HEK293T (cell line): ENCODE results near the gene USP49.
"Not testable (repeated sequence)": the region's sequence is repeated elsewhere in the genome, so short reads cannot be mapped to it uniquely, and the experiment has no call there.

Experiments used
- CTCF ChIA-PET: fragments of 350-600 bp; formaldehyde crosslinking; extraction: SDS; loops from one replicate; lab custom pipeline; 2021; ENCODE audit warnings: antibody characterized with exemption, inconsistent platforms; lab: Yijun Ruan, JAX
- POLR2A ChIA-PET: fragments of 350-600 bp; formaldehyde crosslinking; extraction: SDS; loops from one replicate; lab custom pipeline; 2020; ENCODE audit warnings: antibody characterized with exemption, inconsistent platforms; lab: Yijun Ruan, JAX
- DNase-seq: peaks from one replicate; pipeline ENCODE4 v3.0.0; 2012; ENCODE audit warnings: mixed read lengths; ENCODE audit errors: extremely low spot score
- ARNT ChIP-seq: fragments of 450-650 bp; IDR thresholded peaks from 2 replicates; pipeline ENCODE4 v1.6.1; 2017; ENCODE audit warnings: mild to moderate bottlenecking
- BHLHE40 ChIP-seq: fragments of 450-650 bp; IDR thresholded peaks from 2 replicates; pipeline ENCODE4 v1.6.1; 2016; ENCODE audit warnings: mild to moderate bottlenecking, moderate library complexity, borderline replicate concordance
- CTBP1 ChIP-seq: fragments of 450-650 bp; IDR thresholded peaks from 2 replicates; pipeline ENCODE4 v1.6.1; 2016; ENCODE audit warnings: borderline replicate concordance
- ELF4 ChIP-seq: fragments of 450-650 bp; IDR thresholded peaks from 2 replicates; pipeline ENCODE4 v1.6.1; 2017; ENCODE audit warnings: antibody characterized with exemption
- FOXA1 ChIP-seq: fragments of 450-650 bp; IDR thresholded peaks from 2 replicates; pipeline ENCODE4 v1.6.1; 2016; ENCODE audit warnings: mild to moderate bottlenecking
- FOXK2 ChIP-seq: fragments of 450-650 bp; IDR thresholded peaks from 2 replicates; pipeline ENCODE4 v1.6.1; 2016; ENCODE audit warnings: mild to moderate bottlenecking
- FOXM1 ChIP-seq: fragments of 450-650 bp; IDR thresholded peaks from 2 replicates; pipeline ENCODE4 v1.6.1; 2017; ENCODE audit warnings: mild to moderate bottlenecking, borderline replicate concordance
- HDGF ChIP-seq: fragments of 450-650 bp; IDR thresholded peaks from 2 replicates; pipeline ENCODE4 v1.6.1; 2017; ENCODE audit warnings: antibody characterized with exemption, borderline replicate concordance
- L3MBTL2 ChIP-seq: fragments of 450-650 bp; conservative IDR thresholded peaks from 2 replicates; pipeline ENCODE4 v1.6.1; 2016; ENCODE audit warnings: mild to moderate bottlenecking
- LEF1 ChIP-seq: fragments of 450-650 bp; IDR thresholded peaks from 2 replicates; pipeline ENCODE4 v1.6.1; 2017; ENCODE audit warnings: mild to moderate bottlenecking, borderline replicate concordance
- NFRKB ChIP-seq: fragments of 450-650 bp; IDR thresholded peaks from 2 replicates; pipeline ENCODE4 v1.6.1; 2016; ENCODE audit warnings: mild to moderate bottlenecking, moderate library complexity
- PKNOX1 ChIP-seq: fragments of 450-650 bp; IDR thresholded peaks from 2 replicates; pipeline ENCODE4 v1.6.1; 2016
- SP1 ChIP-seq: fragments of 450-650 bp; IDR thresholded peaks from 2 replicates; pipeline ENCODE4 v1.6.1; 2017
- SUZ12 ChIP-seq: fragments of 450-650 bp; IDR thresholded peaks from 2 replicates; pipeline ENCODE4 v1.6.1; 2016; ENCODE audit warnings: mild to moderate bottlenecking
- TARDBP ChIP-seq: fragments of 450-650 bp; IDR thresholded peaks from 2 replicates; pipeline ENCODE4 v1.6.1; 2016
- ZNF384 ChIP-seq: fragments of 450-650 bp; IDR thresholded peaks from 2 replicates; pipeline ENCODE4 v1.6.1; 2016

The USP49 gene

GRCh38 chr6:41814629-41815028 lies 80.5 kb downstream of the USP49 start:
- DNase-seq: no peak
- TF ChIP-seq TARDBP: no peak
- no peak for TF ChIP-seq SP1
- no peak for TF ChIP-seq SUZ12
- TF ChIP-seq FOXK2: no peak
- TF ChIP-seq NFRKB: no peak
- TF ChIP-seq CTBP1: no peak
- POLR2A ChIA-PET: no interaction called here
- CTCF ChIA-PET: interaction anchor here (0.5 kb wide), 2 partner anchors 15 to 416 kb away, joined by 3 to 4 read pairs; no protein-coding TSS in a partner anchor

- no peak for DNase-seq
- CTCF ChIA-PET: interaction anchor here (0.5 to 0.6 kb wide), 2 partner anchors 15 to 107 kb away, joined by 3 read pairs; partner anchors contain the start of genes BYSL and MED20
- POLR2A ChIA-PET: no interaction called here
- TF ChIP-seq SUZ12: no peak
- no peak for TF ChIP-seq ZNF384
- no peak for TF ChIP-seq NFRKB
- no peak for TF ChIP-seq FOXK2
- no peak for TF ChIP-seq LEF1
- TF ChIP-seq FOXA1: no peak
- no peak for TF ChIP-seq HDGF
- no peak for TF ChIP-seq L3MBTL2
- TF ChIP-seq TARDBP: no peak
- TF ChIP-seq SP1: no peak
- TF ChIP-seq FOXM1: no peak
- no peak for TF ChIP-seq BHLHE40
- TF ChIP-seq CTBP1: no peak
- TF ChIP-seq ARNT: no peak
- no peak for TF ChIP-seq ELF4
Measured at GRCh38 chr6:41813956-41814355, 81.2 kb downstream of the USP49 start.

GRCh38 chr6:41813469-41813868 lies 81.7 kb downstream of the USP49 start:
- ChIA-PET CTCF (interaction anchor here (0.6 kb wide), 1 partner anchor 108 kb away, joined by 3 read pairs; the partner anchor contains the start of genes BYSL and MED20), POLR2A (no interaction called here)
- TF ChIP-seq SP1 (no peak), LEF1 (no peak)
- no peak for DNase-seq

- DNase-seq, POLR2A ChIA-PET, CTCF ChIA-PET: not testable (repeated sequence)
Measured at GRCh38 chr6:41811946-41812345, 83.2 kb downstream of the USP49 start.

- ChIA-PET POLR2A (no interaction called here), CTCF (no interaction called here)
- TF ChIP-seq SUZ12 (no peak), LEF1 (no peak), ZNF384 (no peak), NFRKB (no peak), ARNT (no peak), SP1 (no peak), ELF4 (no peak), FOXM1 (no peak), BHLHE40 (no peak), PKNOX1 (no peak)
- DNase-seq: no peak
Measured at GRCh38 chr6:41811095-41811494, 84.1 kb downstream of the USP49 start.

- CTCF ChIA-PET: no interaction called here
- POLR2A ChIA-PET: no interaction called here
- DNase-seq: no peak
- TF ChIP-seq L3MBTL2 (no peak), CTBP1 (no peak), SUZ12 (no peak), ELF4 (no peak), TARDBP (no peak), HDGF (no peak), NFRKB (no peak), BHLHE40 (no peak), FOXA1 (no peak), LEF1 (no peak), ZNF384 (no peak), FOXM1 (no peak), ARNT (no peak), FOXK2 (no peak), PKNOX1 (no peak), SP1 (no peak)
Measured at GRCh38 chr6:41805830-41806774, 89.1 kb downstream of the USP49 start.

- CTCF ChIA-PET: interaction anchor here (1.1 to 1.5 kb wide), 2 partner anchors 14 to 18 kb away, joined by 3 to 5 read pairs; partner anchors contain the start of gene TOMM6
- POLR2A ChIA-PET: interaction anchor here (1.0 kb wide), 1 partner anchor 249 kb away, joined by 3 read pairs; the partner anchor contains the start of gene TAF8
- DNase-seq: no peak
- TF ChIP-seq L3MBTL2: no peak
- TF ChIP-seq ELF4: no peak
- no peak for TF ChIP-seq FOXA1
- no peak for TF ChIP-seq SUZ12
- TF ChIP-seq LEF1: no peak
- TF ChIP-seq CTBP1: no peak
- no peak for TF ChIP-seq BHLHE40
- TF ChIP-seq SP1: no peak
- TF ChIP-seq ARNT: no peak
- TF ChIP-seq HDGF: no peak
- TF ChIP-seq NFRKB: no peak
- TF ChIP-seq TARDBP: no peak
Measured at GRCh38 chr6:41801380-41801779, 93.8 kb downstream of the USP49 start.
